ENCODE measurements around the gene ZNF423. TPM values are rescaled to one million over a fixed set of nuclear protein-coding genes. Genes with fewer than 3 reads are reported as not detected.

ZNF423 gene
- total and polyA plus RNA-seq, 2 of the 13 experiments (the other 11 are each of a cell fraction or from before 2014, with no cell fraction given) = 0.07 to 0.31 TPM

- TF ChIP-seq, protein P1, sequence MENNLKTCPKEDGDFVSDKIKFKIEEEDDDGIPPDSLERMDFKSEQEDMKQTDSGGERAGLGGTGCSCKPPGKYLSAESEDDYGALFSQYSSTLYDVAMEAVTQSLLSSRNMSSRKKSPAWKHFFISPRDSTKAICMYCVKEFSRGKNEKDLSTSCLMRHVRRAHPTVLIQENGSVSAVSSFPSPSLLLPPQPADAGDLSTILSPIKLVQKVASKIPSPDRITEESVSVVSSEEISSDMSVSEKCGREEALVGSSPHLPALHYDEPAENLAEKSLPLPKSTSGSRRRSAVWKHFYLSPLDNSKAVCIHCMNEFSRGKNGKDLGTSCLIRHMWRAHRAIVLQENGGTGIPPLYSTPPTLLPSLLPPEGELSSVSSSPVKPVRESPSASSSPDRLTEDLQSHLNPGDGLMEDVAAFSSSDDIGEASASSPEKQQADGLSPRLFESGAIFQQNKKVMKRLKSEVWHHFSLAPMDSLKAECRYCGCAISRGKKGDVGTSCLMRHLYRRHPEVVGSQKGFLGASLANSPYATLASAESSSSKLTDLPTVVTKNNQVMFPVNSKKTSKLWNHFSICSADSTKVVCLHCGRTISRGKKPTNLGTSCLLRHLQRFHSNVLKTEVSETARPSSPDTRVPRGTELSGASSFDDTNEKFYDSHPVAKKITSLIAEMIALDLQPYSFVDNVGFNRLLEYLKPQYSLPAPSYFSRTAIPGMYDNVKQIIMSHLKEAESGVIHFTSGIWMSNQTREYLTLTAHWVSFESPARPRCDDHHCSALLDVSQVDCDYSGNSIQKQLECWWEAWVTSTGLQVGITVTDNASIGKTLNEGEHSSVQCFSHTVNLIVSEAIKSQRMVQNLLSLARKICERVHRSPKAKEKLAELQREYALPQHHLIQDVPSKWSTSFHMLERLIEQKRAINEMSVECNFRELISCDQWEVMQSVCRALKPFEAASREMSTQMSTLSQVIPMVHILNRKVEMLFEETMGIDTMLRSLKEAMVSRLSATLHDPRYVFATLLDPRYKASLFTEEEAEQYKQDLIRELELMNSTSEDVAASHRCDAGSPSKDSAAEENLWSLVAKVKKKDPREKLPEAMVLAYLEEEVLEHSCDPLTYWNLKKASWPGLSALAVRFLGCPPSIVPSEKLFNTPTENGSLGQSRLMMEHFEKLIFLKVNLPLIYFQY (CRISPR knock-in tag; IDR thresholded peaks at IDR 0.05; ENCODE audit: borderline replicate concordance) = peak; percentile 33; the same call in 1 of the 2 replicates
- TF ChIP-seq HNRNPLL (IDR thresholded peaks at IDR 0.05; ENCODE audit: low read depth, low read length, poor library complexity, severe bottlenecking) = peak; percentile 70
- TF ChIP-seq SALL1 (CRISPR knock-in tag; IDR thresholded peaks at IDR 0.05) = no peak
- no peak for TF ChIP-seq ZC3H4 (CRISPR knock-in tag; IDR thresholded peaks at IDR 0.05; ENCODE audit: borderline replicate concordance)
- TF ChIP-seq ZNF205 (CRISPR knock-in tag; IDR thresholded peaks at IDR 0.05) = peak; percentile 58; the same call in 1 of the 2 replicates
- TF ChIP-seq MYNN (CRISPR knock-in tag; IDR thresholded peaks at IDR 0.05; ENCODE audit: low read depth) = no peak
- TF ChIP-seq, protein P2, sequence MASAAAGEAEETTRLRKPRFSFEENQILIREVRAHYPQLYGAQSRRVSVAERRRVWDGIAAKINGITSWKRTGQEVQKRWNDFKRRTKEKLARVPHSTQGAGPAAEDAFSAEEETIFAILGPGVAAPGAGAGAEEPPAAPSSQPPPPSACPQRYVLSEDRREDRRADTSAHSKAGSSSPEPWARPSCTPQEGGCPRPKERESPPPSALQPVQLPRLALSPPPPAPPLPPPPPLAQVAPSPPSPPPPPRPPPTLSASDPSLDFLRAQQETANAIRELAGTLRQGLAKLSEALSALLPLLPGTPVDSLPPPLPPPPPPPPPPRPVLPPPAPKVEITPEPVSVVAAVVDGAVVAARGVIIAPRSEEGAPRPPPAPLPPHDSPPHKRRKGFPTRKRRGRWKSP (CRISPR knock-in tag; IDR thresholded peaks at IDR 0.05) = peak; percentile 73; the same call in 1 of the 2 replicates
- TF ChIP-seq, protein P3, sequence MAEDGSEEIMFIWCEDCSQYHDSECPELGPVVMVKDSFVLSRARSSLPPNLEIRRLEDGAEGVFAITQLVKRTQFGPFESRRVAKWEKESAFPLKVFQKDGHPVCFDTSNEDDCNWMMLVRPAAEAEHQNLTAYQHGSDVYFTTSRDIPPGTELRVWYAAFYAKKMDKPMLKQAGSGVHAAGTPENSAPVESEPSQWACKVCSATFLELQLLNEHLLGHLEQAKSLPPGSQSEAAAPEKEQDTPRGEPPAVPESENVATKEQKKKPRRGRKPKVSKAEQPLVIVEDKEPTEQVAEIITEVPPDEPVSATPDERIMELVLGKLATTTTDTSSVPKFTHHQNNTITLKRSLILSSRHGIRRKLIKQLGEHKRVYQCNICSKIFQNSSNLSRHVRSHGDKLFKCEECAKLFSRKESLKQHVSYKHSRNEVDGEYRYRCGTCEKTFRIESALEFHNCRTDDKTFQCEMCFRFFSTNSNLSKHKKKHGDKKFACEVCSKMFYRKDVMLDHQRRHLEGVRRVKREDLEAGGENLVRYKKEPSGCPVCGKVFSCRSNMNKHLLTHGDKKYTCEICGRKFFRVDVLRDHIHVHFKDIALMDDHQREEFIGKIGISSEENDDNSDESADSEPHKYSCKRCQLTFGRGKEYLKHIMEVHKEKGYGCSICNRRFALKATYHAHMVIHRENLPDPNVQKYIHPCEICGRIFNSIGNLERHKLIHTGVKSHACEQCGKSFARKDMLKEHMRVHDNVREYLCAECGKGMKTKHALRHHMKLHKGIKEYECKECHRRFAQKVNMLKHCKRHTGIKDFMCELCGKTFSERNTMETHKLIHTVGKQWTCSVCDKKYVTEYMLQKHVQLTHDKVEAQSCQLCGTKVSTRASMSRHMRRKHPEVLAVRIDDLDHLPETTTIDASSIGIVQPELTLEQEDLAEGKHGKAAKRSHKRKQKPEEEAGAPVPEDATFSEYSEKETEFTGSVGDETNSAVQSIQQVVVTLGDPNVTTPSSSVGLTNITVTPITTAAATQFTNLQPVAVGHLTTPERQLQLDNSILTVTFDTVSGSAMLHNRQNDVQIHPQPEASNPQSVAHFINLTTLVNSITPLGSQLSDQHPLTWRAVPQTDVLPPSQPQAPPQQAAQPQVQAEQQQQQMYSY (CRISPR knock-in tag; IDR thresholded peaks at IDR 0.05) = peak; percentile 96
- TF ChIP-seq KDM5B (CRISPR knock-in tag; IDR thresholded peaks at IDR 0.05; ENCODE audit: borderline replicate concordance) = peak; percentile 2; the same call in 1 of the 2 replicates
- no peak for TF ChIP-seq ZNF644 (CRISPR knock-in tag; IDR thresholded peaks at IDR 0.05; ENCODE audit: low read depth)
- no peak for TF ChIP-seq MAFF (IDR thresholded peaks at IDR 0.05; ENCODE audit: low read depth, low read length)
- TF ChIP-seq, protein P4, sequence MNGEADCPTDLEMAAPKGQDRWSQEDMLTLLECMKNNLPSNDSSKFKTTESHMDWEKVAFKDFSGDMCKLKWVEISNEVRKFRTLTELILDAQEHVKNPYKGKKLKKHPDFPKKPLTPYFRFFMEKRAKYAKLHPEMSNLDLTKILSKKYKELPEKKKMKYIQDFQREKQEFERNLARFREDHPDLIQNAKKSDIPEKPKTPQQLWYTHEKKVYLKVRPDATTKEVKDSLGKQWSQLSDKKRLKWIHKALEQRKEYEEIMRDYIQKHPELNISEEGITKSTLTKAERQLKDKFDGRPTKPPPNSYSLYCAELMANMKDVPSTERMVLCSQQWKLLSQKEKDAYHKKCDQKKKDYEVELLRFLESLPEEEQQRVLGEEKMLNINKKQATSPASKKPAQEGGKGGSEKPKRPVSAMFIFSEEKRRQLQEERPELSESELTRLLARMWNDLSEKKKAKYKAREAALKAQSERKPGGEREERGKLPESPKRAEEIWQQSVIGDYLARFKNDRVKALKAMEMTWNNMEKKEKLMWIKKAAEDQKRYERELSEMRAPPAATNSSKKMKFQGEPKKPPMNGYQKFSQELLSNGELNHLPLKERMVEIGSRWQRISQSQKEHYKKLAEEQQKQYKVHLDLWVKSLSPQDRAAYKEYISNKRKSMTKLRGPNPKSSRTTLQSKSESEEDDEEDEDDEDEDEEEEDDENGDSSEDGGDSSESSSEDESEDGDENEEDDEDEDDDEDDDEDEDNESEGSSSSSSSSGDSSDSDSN (CRISPR knock-in tag; IDR thresholded peaks at IDR 0.05) = peak; percentile 81
- 0 out of 2 replicates have a peak, but pooled peaks have one; percentile 15 for TF ChIP-seq THAP11 (CRISPR knock-in tag; IDR thresholded peaks at IDR 0.05)
- peak; percentile 38; the same call in 1 of the 2 replicates for TF ChIP-seq ZNF768 (CRISPR knock-in tag; IDR thresholded peaks at IDR 0.05)
- TF ChIP-seq DR1 (CRISPR knock-in tag; IDR thresholded peaks at IDR 0.05) = no peak
- TF ChIP-seq ZNF749 (CRISPR knock-in tag; IDR thresholded peaks at IDR 0.05; ENCODE audit: borderline replicate concordance) = no peak
- no peak for TF ChIP-seq HCFC1 (IDR thresholded peaks at IDR 0.05; ENCODE audit: low read depth, low read length)
These were observed 889 bp upstream of the ZNF423 start (continued) for GRCh38 chr16:49856672-49857330.

All from HepG2 (cell line).